D341Med (cell line): ENCODE results near the gene ABCB11.
"Not testable (repeated sequence)": the region's sequence is repeated elsewhere in the genome, so short reads cannot be mapped to it uniquely, and the experiment has no call there.

Source experiments
- DNase-seq: peaks from one replicate; pipeline ENCODE4 v3.0.0; 2012; ENCODE audit warnings: low spot score

ABCB11 gene

GRCh38 chr2:169031202-169031601, at the start of gene ABCB11:
TSS of gene ABCB11 (minus strand) at chr2:169031324. CDS start at chr2:169018125, 13,199 bp downstream.
- DNase-seq = no peak

DNA sequence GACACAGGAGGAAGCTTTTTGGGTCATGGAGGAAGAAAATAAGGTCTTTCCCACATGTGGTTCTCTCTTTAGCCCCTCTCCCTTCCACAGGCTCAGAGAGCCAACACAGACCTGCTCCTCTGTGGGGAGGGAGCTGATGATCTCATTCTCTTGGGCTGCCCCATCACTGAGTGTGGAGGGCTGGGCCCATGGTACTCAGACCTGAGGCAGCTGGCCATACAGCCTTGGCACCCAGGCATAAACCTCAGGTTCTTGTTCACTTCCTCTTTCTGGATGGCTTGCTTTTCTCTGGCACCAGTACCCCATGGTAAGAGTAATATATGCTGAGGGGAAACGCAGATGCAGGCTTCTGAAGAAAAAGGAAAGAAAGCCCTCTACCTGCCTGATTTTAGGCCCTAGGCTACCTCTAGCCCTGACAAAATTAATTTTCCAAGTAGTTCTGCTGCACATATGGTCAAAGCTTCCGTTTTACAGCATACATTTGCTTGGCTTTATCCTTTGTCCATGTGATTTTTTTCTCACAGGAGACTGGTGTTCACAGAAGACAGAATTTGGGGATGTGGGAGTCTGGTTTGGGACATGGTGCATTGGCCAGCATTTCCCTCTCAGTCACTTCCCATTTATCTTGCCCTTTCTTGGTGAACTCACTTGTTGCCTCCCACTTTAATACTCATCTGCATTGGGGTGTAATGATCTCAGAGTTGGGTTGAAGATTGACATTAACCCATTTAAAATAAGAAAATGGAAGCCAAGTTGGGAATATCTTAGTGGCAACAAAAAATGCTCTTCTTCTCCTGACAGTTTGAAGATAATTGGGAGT, 49.3 kb upstream of the ABCB11 start:
- DNase-seq = no peak

DNA sequence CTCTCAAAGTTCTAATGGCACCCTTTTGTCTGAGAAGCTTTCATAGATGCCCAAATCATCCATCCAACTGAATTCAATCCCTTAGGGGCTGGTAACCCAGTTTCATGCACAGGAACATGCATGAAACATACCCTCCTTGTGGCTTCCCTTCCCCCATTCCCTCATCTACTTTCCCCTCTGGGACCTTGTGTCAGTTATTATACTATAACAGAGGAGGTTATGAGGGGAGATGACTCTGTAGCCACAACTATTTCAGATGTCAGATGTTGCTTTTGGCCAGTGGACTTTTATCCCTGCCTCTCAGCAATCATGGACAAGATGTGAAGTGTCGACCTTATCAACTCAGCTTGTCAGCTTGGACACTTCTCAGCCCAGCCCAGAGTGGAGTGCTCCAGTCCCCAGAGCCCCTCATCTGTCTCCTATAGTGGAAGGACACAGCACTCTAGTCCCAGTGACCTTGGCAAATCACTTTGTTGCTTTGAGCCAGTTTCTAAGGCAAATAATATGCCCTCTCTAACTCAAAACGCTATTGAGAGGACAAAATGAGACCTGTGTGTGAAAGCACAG, 46.6 kb upstream of the ABCB11 start:
- DNase-seq = no peak

GRCh38 chr2:169073963-169074751, 43.0 kb upstream of the ABCB11 start:
- DNase-seq = no peak

DNA sequence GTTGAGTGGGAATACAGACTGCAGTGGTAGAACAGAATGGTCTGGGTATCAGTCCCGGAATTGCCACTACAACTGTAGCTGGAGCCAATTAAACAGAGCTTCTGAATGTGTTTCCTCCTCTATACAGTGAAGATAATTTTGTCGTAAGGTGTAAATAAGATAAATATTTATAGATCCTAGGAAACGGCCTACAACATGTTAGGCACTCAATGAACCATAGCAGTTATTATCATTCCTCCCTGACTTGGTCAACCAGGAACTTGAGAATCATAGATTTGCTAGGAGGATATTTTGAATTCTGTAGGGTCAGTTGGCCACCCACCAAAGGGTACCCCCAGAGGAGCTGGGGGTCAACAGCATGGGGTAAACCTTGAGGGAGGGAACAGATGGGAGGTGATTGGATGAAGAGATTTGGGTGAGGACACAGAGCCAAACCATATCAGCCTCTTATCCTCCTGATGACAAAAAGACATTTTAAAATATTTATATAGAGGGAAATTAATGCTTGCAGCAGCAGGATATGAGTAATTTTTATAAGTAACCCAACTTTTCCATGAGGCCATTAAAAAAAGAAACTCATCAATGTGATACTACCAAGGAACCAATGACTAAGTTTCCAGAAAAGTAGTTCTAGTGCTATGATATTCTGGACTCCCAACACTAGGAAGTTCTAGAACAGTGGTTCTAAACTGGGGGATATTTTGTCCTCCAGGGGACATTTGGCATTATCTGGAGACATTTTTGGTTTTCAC, 42.3 kb upstream of the ABCB11 start:
- no peak for DNase-seq

- DNase-seq = no peak
Measured at GRCh38 chr2:169072163-169072925, 41.2 kb upstream of the ABCB11 start.

GRCh38 chr2:169071455-169071854, 40.3 kb upstream of the ABCB11 start:
- no peak for DNase-seq

DNA sequence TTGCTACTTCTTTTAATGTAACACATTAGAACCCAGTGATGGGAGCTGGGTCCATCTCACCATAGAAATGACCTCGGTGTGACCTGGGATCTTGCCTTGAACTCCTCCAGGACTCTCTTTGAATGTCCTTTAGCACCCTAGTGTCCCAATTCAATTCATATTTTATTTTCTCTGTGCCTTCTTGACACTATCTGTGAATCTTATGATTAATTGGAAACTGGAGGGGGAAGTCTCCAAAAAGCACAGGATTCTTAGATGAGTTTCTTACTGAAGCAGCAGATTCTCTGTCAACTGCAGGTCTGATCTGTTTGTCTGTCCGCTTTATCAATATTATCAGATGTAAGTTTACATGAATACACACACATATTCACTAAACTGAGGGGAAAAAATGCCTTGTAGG, 38.7 kb upstream of the ABCB11 start:
- DNase-seq = no peak

DNA sequence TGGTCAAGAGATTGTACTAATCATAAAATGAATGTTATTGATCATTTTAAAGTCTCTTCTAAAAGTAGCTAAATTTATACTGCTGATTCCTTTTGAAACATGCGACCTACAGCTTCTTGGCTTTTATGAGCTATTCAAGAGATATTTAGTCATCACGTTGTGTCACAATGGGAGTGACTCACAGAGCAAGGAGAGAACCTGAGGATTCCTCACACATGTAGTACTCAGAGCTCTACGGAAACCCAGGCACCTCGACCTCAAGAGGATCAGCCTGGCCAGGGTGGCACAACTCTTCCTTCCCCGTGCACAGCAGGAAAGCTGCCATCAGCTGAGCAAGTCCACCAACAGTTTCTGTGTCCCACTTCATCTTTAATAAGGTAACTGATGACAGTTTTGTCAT, 38.2 kb upstream of the ABCB11 start, which contains the start of gene DHRS9:
DHRS9 (plus strand) TSS at position 223 of the 400 bp plus-strand sequence. CDS start 12,019 bp downstream, outside the sequence.
- no peak for DNase-seq

GRCh38 chr2:169066897-169067296, 35.8 kb upstream of the ABCB11 start:
- DNase-seq = no peak

DNA sequence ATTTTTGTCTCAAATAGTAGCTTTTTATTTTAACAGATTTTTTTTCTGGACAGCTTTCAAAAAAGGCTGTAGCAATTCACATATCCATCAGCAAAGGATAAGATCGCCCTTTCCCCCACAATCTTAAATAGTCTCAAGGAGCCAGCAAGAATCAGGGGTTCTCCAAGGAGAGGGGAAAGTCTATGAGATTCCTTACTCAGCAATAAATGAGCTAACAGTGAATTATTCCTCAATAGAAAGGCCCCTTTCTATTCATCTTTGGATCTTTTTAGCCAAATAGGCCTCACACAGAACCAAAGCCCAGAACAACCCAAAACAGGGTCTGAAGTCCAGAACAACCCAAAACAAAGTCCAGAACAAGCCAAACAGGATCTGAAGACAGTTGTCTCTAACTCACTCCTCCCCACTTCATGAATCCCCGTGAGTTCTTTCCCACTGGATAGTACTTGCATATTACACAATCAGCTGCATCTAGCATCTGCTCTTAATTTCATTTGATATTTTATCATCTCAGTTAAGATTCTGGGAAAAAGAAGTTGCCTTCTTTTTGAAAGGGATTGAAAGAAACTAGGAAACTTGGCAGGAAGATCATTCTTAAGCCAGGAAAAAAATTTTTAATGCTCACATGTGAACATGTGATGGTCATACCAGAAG, 34.9 kb upstream of the ABCB11 start:
- no peak for DNase-seq

- DNase-seq = no peak
Measured at GRCh38 chr2:169065422-169065821, 34.3 kb upstream of the ABCB11 start.

DNA sequence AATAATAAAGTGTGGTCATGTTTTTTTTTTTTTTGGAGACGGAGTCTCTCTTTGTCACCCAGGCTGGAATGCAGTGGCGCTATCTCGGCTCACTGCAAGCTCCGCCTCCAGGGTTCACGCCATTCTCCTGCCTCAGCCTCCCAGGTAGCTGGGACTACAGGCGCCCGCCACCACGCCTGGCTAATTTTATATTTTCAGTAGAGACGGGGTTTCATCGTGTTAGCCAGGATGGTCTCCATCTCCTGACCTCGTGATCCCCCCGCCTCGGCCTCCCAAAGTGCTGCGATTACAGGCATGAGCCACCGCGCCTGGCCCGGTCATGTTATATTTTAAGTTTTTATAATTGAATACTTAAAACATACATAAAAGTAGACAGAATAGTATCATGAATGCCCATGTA, 33.1 kb upstream of the ABCB11 start:
- not testable (repeated sequence) for DNase-seq

GRCh38 chr2:169054575-169054974, 23.5 kb upstream of the ABCB11 start:
- not testable (repeated sequence) for DNase-seq

- DNase-seq = no peak
Measured at GRCh38 chr2:169050476-169051240, 19.5 kb upstream of the ABCB11 start.

- no peak for DNase-seq
Measured at GRCh38 chr2:169049142-169049541, 18.0 kb upstream of the ABCB11 start.

DNA sequence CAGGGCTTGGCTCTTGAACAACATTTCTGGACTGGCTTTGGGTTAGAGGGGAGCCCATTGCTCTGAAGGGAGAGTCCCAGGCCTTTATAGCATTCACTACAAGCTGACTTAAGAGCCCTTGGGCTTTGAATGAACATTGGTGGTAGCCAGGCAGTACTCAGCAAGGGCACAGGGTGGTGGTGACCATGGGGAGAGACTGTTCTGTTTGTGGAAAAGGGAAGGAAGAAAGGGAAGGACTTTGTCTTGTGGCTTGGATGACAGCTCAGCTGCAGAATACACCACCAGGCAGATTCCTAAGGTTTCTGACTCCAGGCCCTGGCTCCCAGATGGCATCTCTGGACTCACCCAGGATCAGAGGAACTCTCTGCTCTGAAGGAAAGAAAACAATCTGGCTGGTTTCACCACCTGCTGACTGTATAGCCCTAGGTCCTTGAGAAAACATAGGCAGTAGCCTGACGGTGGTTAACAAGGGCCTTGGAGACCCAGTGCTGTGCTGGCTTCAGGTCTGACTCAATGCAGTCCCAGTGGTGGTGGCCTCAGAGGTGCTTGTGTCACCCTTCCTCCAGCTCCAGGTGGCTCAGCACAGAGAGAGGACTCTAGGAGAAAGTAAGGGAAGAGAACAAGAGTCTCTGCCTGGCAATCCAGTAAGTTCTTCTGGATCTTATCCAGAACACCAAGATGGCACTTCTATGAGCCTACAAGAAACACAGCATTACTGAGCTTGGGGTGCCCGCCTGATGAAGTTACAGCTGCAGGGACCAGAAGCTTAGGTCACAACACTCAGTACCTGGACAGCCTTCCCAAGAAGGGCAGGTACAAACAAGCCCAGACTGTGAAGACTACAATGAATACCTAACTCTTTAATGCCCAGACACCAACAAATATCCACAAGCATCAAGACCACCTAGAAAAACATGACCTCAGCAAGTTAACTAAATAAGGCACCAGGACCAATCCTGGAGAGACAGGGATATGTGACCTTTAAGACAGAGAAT, 16.4 kb upstream of the ABCB11 start:
- no peak for DNase-seq

DNA sequence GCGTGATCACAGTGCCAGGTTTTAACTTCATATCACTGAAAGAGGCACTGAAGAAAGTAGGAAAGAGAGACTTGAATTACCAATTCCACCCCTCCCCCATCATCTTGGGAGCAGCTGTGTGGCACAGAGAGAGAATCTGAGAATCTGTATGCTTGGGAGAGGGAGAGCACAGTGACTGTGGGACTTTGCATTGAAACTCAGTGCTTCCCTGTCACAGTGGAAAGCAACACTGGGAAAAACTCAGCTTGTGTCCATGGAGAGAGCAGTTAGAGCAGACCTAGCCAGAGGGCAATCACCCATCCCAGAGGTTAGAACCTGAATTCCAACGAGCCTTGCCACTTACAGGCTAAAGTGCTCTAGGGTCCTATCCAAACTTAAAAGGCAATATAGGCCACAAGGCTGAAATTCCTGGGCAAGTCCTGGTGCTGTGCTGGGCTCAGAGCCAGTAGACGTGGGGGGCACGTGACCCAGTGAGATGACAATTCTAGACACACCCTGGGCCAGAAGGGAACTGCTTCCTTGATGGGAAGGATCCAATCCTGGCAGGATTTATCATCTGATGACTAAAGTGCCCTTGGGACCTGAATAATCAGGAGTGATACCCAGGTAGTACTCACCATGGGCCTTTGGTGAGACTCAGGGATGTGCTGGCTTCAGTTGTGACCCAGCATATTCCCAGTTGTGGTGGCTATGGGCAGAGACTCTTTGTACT, 15.5 kb upstream of the ABCB11 start:
- no peak for DNase-seq
